HEK293T (cell line): ENCODE results near the gene SHC4.

Source experiments
- ARNT ChIP-seq: fragments of 450-650 bp; IDR thresholded peaks from 2 replicates; pipeline ENCODE4 v1.6.1; 2017; ENCODE audit warnings: mild to moderate bottlenecking
- BHLHE40 ChIP-seq: fragments of 450-650 bp; IDR thresholded peaks from 2 replicates; pipeline ENCODE4 v1.6.1; 2016; ENCODE audit warnings: mild to moderate bottlenecking, moderate library complexity, borderline replicate concordance
- CTBP1 ChIP-seq: fragments of 450-650 bp; IDR thresholded peaks from 2 replicates; pipeline ENCODE4 v1.6.1; 2016; ENCODE audit warnings: borderline replicate concordance
- ELF4 ChIP-seq: fragments of 450-650 bp; IDR thresholded peaks from 2 replicates; pipeline ENCODE4 v1.6.1; 2017; ENCODE audit warnings: antibody characterized with exemption
- FOXA1 ChIP-seq: fragments of 450-650 bp; IDR thresholded peaks from 2 replicates; pipeline ENCODE4 v1.6.1; 2016; ENCODE audit warnings: mild to moderate bottlenecking
- FOXK2 ChIP-seq: fragments of 450-650 bp; IDR thresholded peaks from 2 replicates; pipeline ENCODE4 v1.6.1; 2016; ENCODE audit warnings: mild to moderate bottlenecking
- FOXM1 ChIP-seq: fragments of 450-650 bp; IDR thresholded peaks from 2 replicates; pipeline ENCODE4 v1.6.1; 2017; ENCODE audit warnings: mild to moderate bottlenecking, borderline replicate concordance
- L3MBTL2 ChIP-seq: fragments of 450-650 bp; conservative IDR thresholded peaks from 2 replicates; pipeline ENCODE4 v1.6.1; 2016; ENCODE audit warnings: mild to moderate bottlenecking
- LEF1 ChIP-seq: fragments of 450-650 bp; IDR thresholded peaks from 2 replicates; pipeline ENCODE4 v1.6.1; 2017; ENCODE audit warnings: mild to moderate bottlenecking, borderline replicate concordance
- SP1 ChIP-seq: fragments of 450-650 bp; IDR thresholded peaks from 2 replicates; pipeline ENCODE4 v1.6.1; 2017
- SUZ12 ChIP-seq: fragments of 450-650 bp; IDR thresholded peaks from 2 replicates; pipeline ENCODE4 v1.6.1; 2016; ENCODE audit warnings: mild to moderate bottlenecking
- TARDBP ChIP-seq: fragments of 450-650 bp; IDR thresholded peaks from 2 replicates; pipeline ENCODE4 v1.6.1; 2016
- ZNF384 ChIP-seq: fragments of 450-650 bp; IDR thresholded peaks from 2 replicates; pipeline ENCODE4 v1.6.1; 2016
- TF ChIP-seq, protein P1 (sequence below): fragments of 450-650 bp; IDR thresholded peaks from 2 replicates; pipeline ENCODE4 v1.6.1; 2016

DNA sequence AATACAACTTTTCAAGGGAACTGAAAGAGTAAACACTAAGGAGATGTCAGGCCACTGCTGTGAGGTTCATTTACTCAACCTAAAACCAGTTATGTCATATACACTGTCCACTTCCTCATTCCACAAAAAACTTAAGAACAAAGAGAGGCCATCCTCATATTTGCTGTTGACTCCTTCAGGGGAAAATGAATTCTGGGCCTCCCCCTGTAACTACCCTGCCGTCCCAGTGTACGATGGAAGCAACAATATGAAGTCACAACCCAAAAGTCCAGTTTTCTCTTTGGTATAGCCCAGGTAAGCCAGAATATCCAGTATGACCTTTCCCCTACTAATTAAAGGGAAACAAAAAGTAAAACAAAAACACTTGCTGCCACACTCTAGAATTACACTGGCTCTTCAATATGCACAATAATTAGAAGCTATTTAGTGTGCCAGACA is 169.0 kb downstream of the SHC4 start:
- TF ChIP-seq SP1 (no peak), FOXM1 (no peak), FOXK2 (no peak), ZNF384 (no peak), SUZ12 (no peak), ARNT (no peak), L3MBTL2 (no peak), LEF1 (no peak), TARDBP (no peak), BHLHE40 (no peak), FOXA1 (no peak), ELF4 (no peak), CTBP1 (no peak)
- TF ChIP-seq, protein P1, sequence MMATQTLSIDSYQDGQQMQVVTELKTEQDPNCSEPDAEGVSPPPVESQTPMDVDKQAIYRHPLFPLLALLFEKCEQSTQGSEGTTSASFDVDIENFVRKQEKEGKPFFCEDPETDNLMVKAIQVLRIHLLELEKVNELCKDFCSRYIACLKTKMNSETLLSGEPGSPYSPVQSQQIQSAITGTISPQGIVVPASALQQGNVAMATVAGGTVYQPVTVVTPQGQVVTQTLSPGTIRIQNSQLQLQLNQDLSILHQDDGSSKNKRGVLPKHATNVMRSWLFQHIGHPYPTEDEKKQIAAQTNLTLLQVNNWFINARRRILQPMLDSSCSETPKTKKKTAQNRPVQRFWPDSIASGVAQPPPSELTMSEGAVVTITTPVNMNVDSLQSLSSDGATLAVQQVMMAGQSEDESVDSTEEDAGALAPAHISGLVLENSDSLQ: no peak
